Glutamatergic neuron (in vitro differentiated cells): ENCODE data around the gene PHF24. TPM values are rescaled to one million over a fixed set of nuclear protein-coding genes. Genes with fewer than 3 reads are reported as not detected.

Experiments used
- DNase-seq: peaks from one replicate; pipeline ENCODE4 v3.0.0; 2022
- H3K27ac Mint-ChIP-seq: one replicate; pipeline ENCODE4 v1.8.0; 2020; ENCODE audit warnings: mild to moderate bottlenecking, mixed read lengths, inconsistent platforms; ENCODE audit not compliant: unreplicated experiment
- H3K27me3 Mint-ChIP-seq: one replicate; pipeline ENCODE4 v1.8.0; 2020; ENCODE audit warnings: mild to moderate bottlenecking, moderate library complexity, mixed read lengths, inconsistent platforms; ENCODE audit not compliant: unreplicated experiment
- H3K36me3 Mint-ChIP-seq: one replicate; pipeline ENCODE4 v1.8.0; 2020; ENCODE audit warnings: mild to moderate bottlenecking, mixed read lengths, inconsistent platforms; ENCODE audit not compliant: unreplicated experiment
- H3K4me1 Mint-ChIP-seq: one replicate; pipeline ENCODE4 v1.8.0; 2020; ENCODE audit warnings: mild to moderate bottlenecking, low read depth, mixed read lengths, inconsistent platforms; ENCODE audit not compliant: unreplicated experiment
- H3K4me3 Mint-ChIP-seq: one replicate; pipeline ENCODE4 v1.8.0; 2020; ENCODE audit warnings: mild to moderate bottlenecking, mixed read lengths, inconsistent platforms; ENCODE audit not compliant: unreplicated experiment
- H3K9me3 Mint-ChIP-seq: one replicate; pipeline ENCODE4 v1.8.0; 2020; ENCODE audit warnings: mild to moderate bottlenecking, moderate library complexity, mixed read lengths, inconsistent platforms; ENCODE audit not compliant: unreplicated experiment
- CTCF ChIP-seq: fragments of 200-600 bp; sonication (generic); IDR thresholded peaks from one replicate; pipeline ENCODE4 v1.5.0; 2021; ENCODE audit not compliant: partially characterized antibody, unreplicated experiment
- total RNA-seq: library from RNA; stranded (reverse); fragmentation: NEBNext Ultra II Directional; extraction: Animal tissue kit (Norgen Biotek cat#: 25700); gene quantifications from one replicate; pipeline ENCODE4 v1.2.1, GENCODE V29; 2021; ENCODE audit not compliant: unreplicated experiment

Gene PHF24
- total RNA-seq, 1 donor from 2014 or later: 3.1 TPM

- peak overlapping the region; percentile 97 for H3K27ac Mint-ChIP-seq
- H3K4me3 Mint-ChIP-seq: peak overlapping the region; percentile 96
- TF ChIP-seq CTCF: no peak
- peaks cover 50% of the 10 kb centered on the region for H3K4me1 Mint-ChIP-seq
- H3K27me3 Mint-ChIP-seq: peaks cover 25% of the 10 kb centered on the region
- H3K36me3 Mint-ChIP-seq: peaks cover 13% of the 10 kb centered on the region
- DNase-seq: peak; percentile 24
- H3K9me3 Mint-ChIP-seq: peaks cover 25% of the 10 kb centered on the region
Observed at GRCh38 chr9:34990908-34991606, 33.0 kb downstream of the PHF24 start.

- Mint-ChIP-seq H3K4me3 (peak overlapping the region; percentile 96), H3K4me1 (peaks cover 45% of the 10 kb centered on the region), H3K9me3 (peaks cover 25% of the 10 kb centered on the region), H3K27ac (peak overlapping the region; percentile 93), H3K36me3 (peaks cover 14% of the 10 kb centered on the region), H3K27me3 (peaks cover 25% of the 10 kb centered on the region)
- peak; percentile 46 for DNase-seq
- no peak for TF ChIP-seq CTCF
Observed at GRCh38 chr9:34991607-34992375, 33.7 kb downstream of the PHF24 start.

- peaks cover 25% of the 10 kb centered on the region for H3K9me3 Mint-ChIP-seq
- DNase-seq: no peak
- H3K4me1 Mint-ChIP-seq: peaks cover 42% of the 10 kb centered on the region
Observed at GRCh38 chr9:34992376-34992951, 34.4 kb downstream of the PHF24 start.

DNA sequence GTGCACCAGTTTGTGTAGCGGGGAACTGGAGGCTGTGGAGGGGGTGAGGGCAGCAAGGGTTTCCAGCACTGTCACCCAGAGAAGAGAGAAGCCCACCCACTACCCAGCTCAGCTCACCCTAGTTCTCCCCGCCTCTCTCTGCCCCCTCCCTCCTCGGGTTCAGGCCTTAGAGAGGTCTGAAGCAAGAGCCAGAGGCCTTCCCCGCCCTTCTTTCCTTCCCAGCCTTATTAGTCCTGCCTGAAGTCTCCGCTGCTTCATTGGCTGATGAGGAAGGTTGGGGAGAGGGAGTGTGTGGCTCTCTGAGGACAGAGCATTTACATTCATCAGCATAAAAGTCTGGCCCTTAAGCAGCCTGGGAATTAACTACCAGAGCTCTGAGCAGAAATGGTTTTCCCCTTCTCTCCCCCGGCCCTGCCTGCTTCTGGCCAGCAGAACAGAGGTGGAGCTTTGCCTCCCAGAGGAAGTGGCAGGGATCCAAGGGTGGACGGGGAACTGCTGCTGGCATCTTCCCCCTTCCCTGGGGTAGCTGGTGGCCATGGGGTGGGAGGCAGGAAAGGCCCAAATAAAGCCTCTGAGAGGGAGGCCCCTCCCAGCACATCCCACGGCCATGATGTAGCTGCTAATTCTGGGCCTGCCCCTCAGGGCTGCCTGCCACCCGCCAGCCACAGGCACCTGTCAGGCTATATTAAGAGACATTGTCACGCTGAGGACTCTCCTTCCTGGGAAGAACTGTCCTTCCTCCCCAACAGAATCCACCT lies 35.6 kb downstream of the PHF24 start:
- peak overlapping the region; percentile 86 for H3K4me3 Mint-ChIP-seq
- DNase-seq: peak; percentile 37
- peaks cover 38% of the 10 kb centered on the region for H3K4me1 Mint-ChIP-seq
- peak overlapping the region; percentile 92 for H3K27ac Mint-ChIP-seq
- H3K27me3 Mint-ChIP-seq: peaks cover 25% of the 10 kb centered on the region
- peaks cover 22% of the 10 kb centered on the region for H3K9me3 Mint-ChIP-seq
- TF ChIP-seq CTCF: no peak
- peaks cover 18% of the 10 kb centered on the region for H3K36me3 Mint-ChIP-seq

More at GRCh38 chr9:34992376-34992951, 34.4 kb downstream of the PHF24 start:
- peaks cover 25% of the 10 kb centered on the region for H3K27me3 Mint-ChIP-seq
- no peak for TF ChIP-seq CTCF
- H3K27ac Mint-ChIP-seq: peak overlapping the region; percentile 93
- H3K36me3 Mint-ChIP-seq: peaks cover 18% of the 10 kb centered on the region
- H3K4me3 Mint-ChIP-seq: peak overlapping the region; percentile 86
